ENCODE measurements around the gene TNFRSF25. TPM values are rescaled to one million over a fixed set of nuclear protein-coding genes. Genes with fewer than 3 reads are reported as not detected.

TNFRSF25 gene
- total RNA-seq, 1 donor from 2014 or later: 27.9 TPM

DNA sequence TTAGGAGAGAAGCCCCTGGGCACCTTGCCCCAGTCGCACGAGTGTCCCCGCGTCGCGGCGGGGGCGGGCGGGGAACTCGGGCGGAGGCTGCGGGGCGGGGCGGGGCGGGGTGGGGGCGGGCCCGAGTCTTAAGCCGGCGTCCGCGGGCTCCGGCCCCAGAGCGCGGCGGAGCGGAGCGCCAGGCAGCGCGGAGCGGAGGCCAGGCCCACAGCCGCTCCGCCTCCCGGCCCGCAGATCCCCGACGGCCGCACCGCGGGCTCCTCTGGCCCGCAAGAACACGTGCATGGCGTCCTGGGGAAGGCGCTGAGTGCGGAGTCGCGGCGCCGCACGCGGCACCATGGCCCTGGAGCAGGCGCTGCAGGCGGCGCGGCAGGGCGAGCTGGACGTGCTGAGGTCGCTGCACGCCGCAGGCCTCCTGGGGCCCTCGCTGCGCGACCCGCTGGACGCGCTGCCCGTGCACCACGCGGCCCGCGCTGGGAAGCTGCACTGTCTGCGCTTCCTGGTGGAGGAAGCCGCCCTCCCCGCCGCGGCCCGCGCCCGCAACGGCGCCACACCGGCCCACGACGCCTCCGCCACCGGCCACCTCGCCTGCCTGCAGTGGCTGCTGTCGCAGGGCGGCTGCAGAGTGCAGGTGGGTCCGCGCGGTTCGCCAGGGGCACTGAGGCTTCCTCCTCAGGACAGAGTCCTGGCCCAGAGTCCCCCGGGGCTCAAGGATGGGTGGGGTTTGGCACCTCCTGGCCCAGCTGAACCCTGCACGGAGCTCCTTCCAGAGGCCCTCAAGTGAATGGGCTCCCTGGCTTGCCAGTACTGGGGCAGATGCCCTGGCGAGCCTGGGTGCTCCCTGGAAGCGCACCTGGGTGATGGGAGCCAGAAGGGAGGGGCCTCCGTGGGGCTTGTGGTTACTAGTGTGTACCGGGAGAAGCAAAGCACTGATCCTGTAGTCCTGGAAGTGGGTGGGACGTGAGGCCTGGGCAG, 41.1 kb downstream of the TNFRSF25 start, which contains the start of gene ESPN:
TSS of gene ESPN (plus strand) at position 158 of the 975 bp plus-strand sequence. CDS start at position 338, 180 bp downstream.
- Mint-ChIP-seq H3K9me3 (ENCODE audit: unreplicated experiment) (no peaks in the 10 kb centered on the region), H3K4me3 (ENCODE audit: unreplicated experiment) (no peak within 1 kb of the TSS), H3K27me3 (ENCODE audit: unreplicated experiment) (peaks cover 39% of the 10 kb centered on the region), H3K27ac (ENCODE audit: unreplicated experiment) (no peak within 1 kb of the TSS), H3K4me1 (ENCODE audit: unreplicated experiment) (peaks cover 14% of the 10 kb centered on the region), H3K36me3 (ENCODE audit: unreplicated experiment) (no peaks in the 10 kb centered on the region)
- DNase-seq (ENCODE audit: extremely low spot score, unreplicated experiment): no peak
- TF ChIP-seq, protein P1, sequence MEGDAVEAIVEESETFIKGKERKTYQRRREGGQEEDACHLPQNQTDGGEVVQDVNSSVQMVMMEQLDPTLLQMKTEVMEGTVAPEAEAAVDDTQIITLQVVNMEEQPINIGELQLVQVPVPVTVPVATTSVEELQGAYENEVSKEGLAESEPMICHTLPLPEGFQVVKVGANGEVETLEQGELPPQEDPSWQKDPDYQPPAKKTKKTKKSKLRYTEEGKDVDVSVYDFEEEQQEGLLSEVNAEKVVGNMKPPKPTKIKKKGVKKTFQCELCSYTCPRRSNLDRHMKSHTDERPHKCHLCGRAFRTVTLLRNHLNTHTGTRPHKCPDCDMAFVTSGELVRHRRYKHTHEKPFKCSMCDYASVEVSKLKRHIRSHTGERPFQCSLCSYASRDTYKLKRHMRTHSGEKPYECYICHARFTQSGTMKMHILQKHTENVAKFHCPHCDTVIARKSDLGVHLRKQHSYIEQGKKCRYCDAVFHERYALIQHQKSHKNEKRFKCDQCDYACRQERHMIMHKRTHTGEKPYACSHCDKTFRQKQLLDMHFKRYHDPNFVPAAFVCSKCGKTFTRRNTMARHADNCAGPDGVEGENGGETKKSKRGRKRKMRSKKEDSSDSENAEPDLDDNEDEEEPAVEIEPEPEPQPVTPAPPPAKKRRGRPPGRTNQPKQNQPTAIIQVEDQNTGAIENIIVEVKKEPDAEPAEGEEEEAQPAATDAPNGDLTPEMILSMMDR (IDR thresholded peaks at IDR 0.05): no peak

DNA sequence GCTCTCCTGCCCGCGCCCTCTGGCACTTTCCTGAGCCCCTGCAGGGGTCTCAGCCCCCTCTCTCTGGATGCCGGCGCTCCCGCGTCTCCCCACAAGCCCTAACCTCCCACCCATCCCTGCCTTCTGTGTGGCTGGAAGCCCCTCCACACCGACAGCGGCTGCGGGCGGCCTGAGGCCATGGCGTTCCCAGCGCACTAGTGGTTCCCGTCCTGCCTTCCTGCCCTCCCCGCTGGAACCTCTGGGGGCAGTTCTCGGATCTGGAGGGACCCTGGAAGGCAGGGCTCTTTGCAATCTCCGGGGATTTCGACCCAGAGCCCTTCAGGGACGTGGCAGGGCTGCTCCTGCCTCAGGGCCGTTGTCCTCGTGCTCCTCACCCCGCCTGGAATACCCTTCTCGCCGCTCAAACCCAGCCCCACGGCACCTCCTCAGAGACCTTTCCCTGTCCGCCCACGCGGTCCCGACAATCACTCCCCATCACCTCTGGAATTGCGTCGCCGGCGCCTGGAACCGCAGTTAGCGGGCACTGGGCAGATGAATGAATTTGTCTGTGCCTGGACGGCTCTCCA, 41.9 kb downstream of the TNFRSF25 start:
- no peak overlapping the region for H3K27ac Mint-ChIP-seq (ENCODE audit: unreplicated experiment)
- H3K4me1 Mint-ChIP-seq (ENCODE audit: unreplicated experiment): peaks cover 16% of the 10 kb centered on the region
- TF ChIP-seq, protein P1 (IDR thresholded peaks at IDR 0.05): no peak
- H3K9me3 Mint-ChIP-seq (ENCODE audit: unreplicated experiment): no peaks in the 10 kb centered on the region
- no peaks in the 10 kb centered on the region for H3K36me3 Mint-ChIP-seq (ENCODE audit: unreplicated experiment)
- peaks cover 37% of the 10 kb centered on the region for H3K27me3 Mint-ChIP-seq (ENCODE audit: unreplicated experiment)
- DNase-seq (ENCODE audit: extremely low spot score, unreplicated experiment): no peak
- H3K4me3 Mint-ChIP-seq (ENCODE audit: unreplicated experiment): no peak overlapping the region

DNA sequence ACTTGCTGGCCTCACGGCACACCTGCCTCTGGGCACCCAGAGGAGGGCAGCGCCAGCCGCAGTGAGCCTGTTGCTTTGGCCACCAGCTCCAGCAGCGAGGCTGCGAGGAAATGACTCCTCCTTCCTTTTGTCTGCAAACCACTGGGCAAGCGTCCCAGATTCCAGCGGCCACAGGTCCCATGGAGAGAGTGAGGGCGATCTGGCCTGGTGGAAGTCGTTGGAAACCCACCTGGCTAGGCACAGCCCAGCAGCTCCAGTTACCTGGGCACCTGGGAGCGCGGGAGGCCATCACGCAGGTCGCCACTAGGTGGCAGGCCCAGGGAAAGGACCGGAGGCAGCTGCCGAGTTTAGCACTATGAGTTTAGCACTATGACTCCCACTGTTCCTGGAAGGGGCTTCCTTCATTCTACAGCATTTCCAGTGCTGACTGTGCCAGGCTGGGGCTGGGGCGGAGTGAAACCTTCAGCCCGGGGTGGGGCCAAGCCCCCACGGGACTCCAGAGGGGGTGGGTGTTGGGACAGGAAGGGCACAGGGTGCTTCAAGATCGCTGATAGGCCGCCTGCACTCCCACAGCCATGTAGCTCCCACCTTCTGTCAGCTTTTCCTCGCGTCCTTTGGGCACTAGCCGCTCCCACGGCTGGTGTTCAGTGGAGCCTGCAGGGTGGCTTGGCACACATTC, 42.5 kb downstream of the TNFRSF25 start:
- TF ChIP-seq, protein P1 (IDR thresholded peaks at IDR 0.05): peak; percentile 73
- Mint-ChIP-seq H3K27ac (ENCODE audit: unreplicated experiment) (no peak overlapping the region), H3K27me3 (ENCODE audit: unreplicated experiment) (peaks cover 39% of the 10 kb centered on the region), H3K4me1 (ENCODE audit: unreplicated experiment) (peaks cover 16% of the 10 kb centered on the region), H3K36me3 (ENCODE audit: unreplicated experiment) (no peaks in the 10 kb centered on the region), H3K4me3 (ENCODE audit: unreplicated experiment) (no peak overlapping the region), H3K9me3 (ENCODE audit: unreplicated experiment) (no peaks in the 10 kb centered on the region)
- no peak for DNase-seq (ENCODE audit: extremely low spot score, unreplicated experiment)

DNA sequence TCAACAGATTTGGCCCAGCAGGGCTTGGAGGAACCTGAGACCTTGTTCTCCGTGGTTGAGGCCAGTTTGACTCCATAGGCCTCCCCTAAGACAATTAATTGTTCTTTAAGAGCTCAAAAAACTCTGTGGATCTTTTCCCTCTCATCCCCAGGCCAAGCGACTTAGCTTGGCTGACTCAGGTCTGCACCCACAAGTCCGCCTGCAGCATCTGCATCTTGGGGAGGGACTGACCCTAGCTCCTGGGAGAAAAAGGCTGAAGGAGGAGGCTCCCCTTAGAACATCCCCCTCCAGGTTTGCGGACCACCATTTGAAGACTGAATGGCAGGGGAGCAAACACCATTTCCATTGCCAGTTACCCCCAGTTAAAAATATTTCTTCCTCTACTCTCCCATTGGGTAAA, 44.7 kb downstream of the TNFRSF25 start:
- no peak overlapping the region for H3K27ac Mint-ChIP-seq (ENCODE audit: unreplicated experiment)
- DNase-seq (ENCODE audit: extremely low spot score, unreplicated experiment): no peak
- no peaks in the 10 kb centered on the region for H3K36me3 Mint-ChIP-seq (ENCODE audit: unreplicated experiment)
- H3K4me3 Mint-ChIP-seq (ENCODE audit: unreplicated experiment): no peak overlapping the region
- TF ChIP-seq, protein P1 (IDR thresholded peaks at IDR 0.05): no peak
- H3K9me3 Mint-ChIP-seq (ENCODE audit: unreplicated experiment): no peaks in the 10 kb centered on the region
- peaks cover 53% of the 10 kb centered on the region for H3K27me3 Mint-ChIP-seq (ENCODE audit: unreplicated experiment)
- H3K4me1 Mint-ChIP-seq (ENCODE audit: unreplicated experiment): peaks cover 16% of the 10 kb centered on the region
